SK-N-SH (cell line): Measurements from ENCODE around the gene CFAP58.

Source experiments
- CHD2 ChIP-seq: fragments of 150-350 bp; IDR thresholded peaks from 2 replicates; pipeline ENCODE4 v1.6.1; 2018; ENCODE audit warnings: low read length; ENCODE audit not compliant: partially characterized antibody
- EP300 ChIP-seq, 2 experiments: IDR thresholded peaks; 2 replicates each; pipeline versions ENCODE4 v1.4.0 to v1.6.1; 2012; ENCODE audit warnings: borderline replicate concordance in 1 of 2, low read depth in 1 of 2, low read length in 1 of 2
- GATA2 ChIP-seq: sonication (generic); formaldehyde crosslinking; IDR thresholded peaks from 2 replicates; pipeline ENCODE4 v1.5.0; 2020; ENCODE audit warnings: mild to moderate bottlenecking, missing genetic modification reagents
- JUND ChIP-seq: IDR thresholded peaks from 2 replicates; pipeline ENCODE4 v1.4.0; 2012
- MXI1 ChIP-seq: IDR thresholded peaks from 2 replicates; pipeline ENCODE4 v1.6.1; 2012; ENCODE audit warnings: mild to moderate bottlenecking, low read depth, low read length, improper control_type of control experiment
- POLR2AphosphoS5 ChIP-seq: IDR thresholded peaks from 2 replicates; pipeline ENCODE4 v1.6.1; 2012; ENCODE audit warnings: low read depth, low read length
- RFX5 ChIP-seq: IDR thresholded peaks from 2 replicates; pipeline ENCODE4 v1.6.1; 2012; ENCODE audit warnings: mild to moderate bottlenecking, improper control_type of control experiment, low read length
- YY1 ChIP-seq: IDR thresholded peaks from 2 replicates; pipeline ENCODE4 v1.4.0; 2012; ENCODE audit warnings: low read depth, mild to moderate bottlenecking
- TF ChIP-seq, protein P1 (sequence below): fragments of 200-600 bp; sonication (generic); IDR thresholded peaks from 2 replicates; pipeline ENCODE4 v1.6.1; 2017; ENCODE audit warnings: antibody characterized with exemption, mild to moderate bottlenecking, moderate library complexity
- TF ChIP-seq, protein P2 (sequence below): IDR thresholded peaks from 2 replicates; pipeline ENCODE4 v1.4.0; 2012; ENCODE audit warnings: low read depth, borderline replicate concordance
- TF ChIP-seq, protein P3 (sequence below): IDR thresholded peaks from 2 replicates; pipeline ENCODE4 v1.6.1; 2012; ENCODE audit warnings: mild to moderate bottlenecking, low read depth, low read length, moderate library complexity
- TF ChIP-seq, protein P4 (sequence below): IDR thresholded peaks from 2 replicates; pipeline ENCODE4 v1.4.0; 2012; ENCODE audit warnings: low read depth, borderline replicate concordance

- TF ChIP-seq, protein P1, sequence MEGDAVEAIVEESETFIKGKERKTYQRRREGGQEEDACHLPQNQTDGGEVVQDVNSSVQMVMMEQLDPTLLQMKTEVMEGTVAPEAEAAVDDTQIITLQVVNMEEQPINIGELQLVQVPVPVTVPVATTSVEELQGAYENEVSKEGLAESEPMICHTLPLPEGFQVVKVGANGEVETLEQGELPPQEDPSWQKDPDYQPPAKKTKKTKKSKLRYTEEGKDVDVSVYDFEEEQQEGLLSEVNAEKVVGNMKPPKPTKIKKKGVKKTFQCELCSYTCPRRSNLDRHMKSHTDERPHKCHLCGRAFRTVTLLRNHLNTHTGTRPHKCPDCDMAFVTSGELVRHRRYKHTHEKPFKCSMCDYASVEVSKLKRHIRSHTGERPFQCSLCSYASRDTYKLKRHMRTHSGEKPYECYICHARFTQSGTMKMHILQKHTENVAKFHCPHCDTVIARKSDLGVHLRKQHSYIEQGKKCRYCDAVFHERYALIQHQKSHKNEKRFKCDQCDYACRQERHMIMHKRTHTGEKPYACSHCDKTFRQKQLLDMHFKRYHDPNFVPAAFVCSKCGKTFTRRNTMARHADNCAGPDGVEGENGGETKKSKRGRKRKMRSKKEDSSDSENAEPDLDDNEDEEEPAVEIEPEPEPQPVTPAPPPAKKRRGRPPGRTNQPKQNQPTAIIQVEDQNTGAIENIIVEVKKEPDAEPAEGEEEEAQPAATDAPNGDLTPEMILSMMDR, result no peak
- TF ChIP-seq MXI1 (no peak), POLR2AphosphoS5 (no peak), EP300 (IDR thresholded peaks at IDR 0.05; ENCODE audit: borderline replicate concordance in 1 of 2, low read depth in 1 of 2, low read length in 1 of 2) (no peak), GATA2 (CRISPR knock-in tag) (no peak), YY1 (no peak), CHD2 (no peak), JUND (no peak), RFX5 (no peak)
- TF ChIP-seq, protein P2, sequence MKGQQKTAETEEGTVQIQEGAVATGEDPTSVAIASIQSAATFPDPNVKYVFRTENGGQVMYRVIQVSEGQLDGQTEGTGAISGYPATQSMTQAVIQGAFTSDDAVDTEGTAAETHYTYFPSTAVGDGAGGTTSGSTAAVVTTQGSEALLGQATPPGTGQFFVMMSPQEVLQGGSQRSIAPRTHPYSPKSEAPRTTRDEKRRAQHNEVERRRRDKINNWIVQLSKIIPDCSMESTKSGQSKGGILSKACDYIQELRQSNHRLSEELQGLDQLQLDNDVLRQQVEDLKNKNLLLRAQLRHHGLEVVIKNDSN, result no peak
- TF ChIP-seq, protein P3, sequence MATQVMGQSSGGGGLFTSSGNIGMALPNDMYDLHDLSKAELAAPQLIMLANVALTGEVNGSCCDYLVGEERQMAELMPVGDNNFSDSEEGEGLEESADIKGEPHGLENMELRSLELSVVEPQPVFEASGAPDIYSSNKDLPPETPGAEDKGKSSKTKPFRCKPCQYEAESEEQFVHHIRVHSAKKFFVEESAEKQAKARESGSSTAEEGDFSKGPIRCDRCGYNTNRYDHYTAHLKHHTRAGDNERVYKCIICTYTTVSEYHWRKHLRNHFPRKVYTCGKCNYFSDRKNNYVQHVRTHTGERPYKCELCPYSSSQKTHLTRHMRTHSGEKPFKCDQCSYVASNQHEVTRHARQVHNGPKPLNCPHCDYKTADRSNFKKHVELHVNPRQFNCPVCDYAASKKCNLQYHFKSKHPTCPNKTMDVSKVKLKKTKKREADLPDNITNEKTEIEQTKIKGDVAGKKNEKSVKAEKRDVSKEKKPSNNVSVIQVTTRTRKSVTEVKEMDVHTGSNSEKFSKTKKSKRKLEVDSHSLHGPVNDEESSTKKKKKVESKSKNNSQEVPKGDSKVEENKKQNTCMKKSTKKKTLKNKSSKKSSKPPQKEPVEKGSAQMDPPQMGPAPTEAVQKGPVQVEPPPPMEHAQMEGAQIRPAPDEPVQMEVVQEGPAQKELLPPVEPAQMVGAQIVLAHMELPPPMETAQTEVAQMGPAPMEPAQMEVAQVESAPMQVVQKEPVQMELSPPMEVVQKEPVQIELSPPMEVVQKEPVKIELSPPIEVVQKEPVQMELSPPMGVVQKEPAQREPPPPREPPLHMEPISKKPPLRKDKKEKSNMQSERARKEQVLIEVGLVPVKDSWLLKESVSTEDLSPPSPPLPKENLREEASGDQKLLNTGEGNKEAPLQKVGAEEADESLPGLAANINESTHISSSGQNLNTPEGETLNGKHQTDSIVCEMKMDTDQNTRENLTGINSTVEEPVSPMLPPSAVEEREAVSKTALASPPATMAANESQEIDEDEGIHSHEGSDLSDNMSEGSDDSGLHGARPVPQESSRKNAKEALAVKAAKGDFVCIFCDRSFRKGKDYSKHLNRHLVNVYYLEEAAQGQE, result no peak
- TF ChIP-seq, protein P4, sequence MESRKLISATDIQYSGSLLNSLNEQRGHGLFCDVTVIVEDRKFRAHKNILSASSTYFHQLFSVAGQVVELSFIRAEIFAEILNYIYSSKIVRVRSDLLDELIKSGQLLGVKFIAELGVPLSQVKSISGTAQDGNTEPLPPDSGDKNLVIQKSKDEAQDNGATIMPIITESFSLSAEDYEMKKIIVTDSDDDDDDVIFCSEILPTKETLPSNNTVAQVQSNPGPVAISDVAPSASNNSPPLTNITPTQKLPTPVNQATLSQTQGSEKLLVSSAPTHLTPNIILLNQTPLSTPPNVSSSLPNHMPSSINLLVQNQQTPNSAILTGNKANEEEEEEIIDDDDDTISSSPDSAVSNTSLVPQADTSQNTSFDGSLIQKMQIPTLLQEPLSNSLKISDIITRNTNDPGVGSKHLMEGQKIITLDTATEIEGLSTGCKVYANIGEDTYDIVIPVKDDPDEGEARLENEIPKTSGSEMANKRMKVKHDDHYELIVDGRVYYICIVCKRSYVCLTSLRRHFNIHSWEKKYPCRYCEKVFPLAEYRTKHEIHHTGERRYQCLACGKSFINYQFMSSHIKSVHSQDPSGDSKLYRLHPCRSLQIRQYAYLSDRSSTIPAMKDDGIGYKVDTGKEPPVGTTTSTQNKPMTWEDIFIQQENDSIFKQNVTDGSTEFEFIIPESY, result no peak
Observed at GRCh38 chr10:104321725-104322415, 31.8 kb upstream of the CFAP58 start.
